AG20443 (cell line): ENCODE results near the gene SCART1.
"Not testable (repeated sequence)": the region's sequence is repeated elsewhere in the genome, so short reads cannot be mapped to it uniquely, and the experiment has no call there.

Source experiments
- DNase-seq: peaks from one replicate; pipeline ENCODE4 v3.0.0; 2012; ENCODE audit warnings: low spot score, mixed read lengths

Gene SCART1

DNA sequence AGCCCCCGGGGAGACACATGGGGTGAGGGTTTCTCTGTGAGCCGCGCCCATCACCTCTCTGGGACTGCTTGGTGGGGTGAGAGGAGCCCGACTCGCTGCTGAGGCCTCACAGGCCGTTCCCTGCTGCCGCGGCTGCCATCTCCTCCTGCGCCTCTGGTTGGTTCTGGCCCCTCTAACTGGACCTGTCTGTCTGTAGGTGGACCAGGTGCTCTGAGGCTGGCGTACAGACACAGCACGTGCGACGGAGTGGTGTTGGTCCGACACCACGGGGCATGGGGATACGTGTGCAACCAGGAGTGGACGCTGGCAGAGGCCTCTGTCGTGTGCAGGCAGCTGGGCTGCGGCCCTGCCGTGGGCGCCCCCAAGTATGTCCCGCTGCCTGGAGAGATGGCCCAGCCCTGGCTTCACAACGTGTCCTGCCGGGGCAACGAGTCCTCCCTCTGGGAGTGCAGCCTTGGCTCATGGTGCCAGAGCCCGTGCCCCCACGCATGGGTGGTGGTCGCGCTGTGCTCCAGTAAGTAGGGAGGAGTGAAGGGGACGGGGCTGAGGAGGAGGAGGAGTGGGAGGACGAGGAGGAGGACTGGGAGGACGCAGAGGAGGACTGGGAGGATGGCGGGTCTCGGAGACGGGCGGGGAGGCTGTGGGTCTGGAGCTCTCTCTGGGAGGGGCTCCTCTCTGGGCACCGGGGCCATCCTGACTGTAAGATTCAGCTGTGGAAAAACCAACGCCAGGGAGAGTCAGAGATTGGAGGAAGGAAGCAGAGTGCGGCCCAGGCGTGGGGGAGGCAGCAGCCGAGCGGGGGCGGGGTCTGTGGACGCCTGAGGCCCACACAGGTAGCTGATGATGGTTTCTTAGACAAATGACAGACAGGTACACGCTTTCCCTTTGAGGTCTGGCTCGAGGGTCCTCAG is 2.6 kb downstream of the SCART1 start:
- DNase-seq: no peak

DNA sequence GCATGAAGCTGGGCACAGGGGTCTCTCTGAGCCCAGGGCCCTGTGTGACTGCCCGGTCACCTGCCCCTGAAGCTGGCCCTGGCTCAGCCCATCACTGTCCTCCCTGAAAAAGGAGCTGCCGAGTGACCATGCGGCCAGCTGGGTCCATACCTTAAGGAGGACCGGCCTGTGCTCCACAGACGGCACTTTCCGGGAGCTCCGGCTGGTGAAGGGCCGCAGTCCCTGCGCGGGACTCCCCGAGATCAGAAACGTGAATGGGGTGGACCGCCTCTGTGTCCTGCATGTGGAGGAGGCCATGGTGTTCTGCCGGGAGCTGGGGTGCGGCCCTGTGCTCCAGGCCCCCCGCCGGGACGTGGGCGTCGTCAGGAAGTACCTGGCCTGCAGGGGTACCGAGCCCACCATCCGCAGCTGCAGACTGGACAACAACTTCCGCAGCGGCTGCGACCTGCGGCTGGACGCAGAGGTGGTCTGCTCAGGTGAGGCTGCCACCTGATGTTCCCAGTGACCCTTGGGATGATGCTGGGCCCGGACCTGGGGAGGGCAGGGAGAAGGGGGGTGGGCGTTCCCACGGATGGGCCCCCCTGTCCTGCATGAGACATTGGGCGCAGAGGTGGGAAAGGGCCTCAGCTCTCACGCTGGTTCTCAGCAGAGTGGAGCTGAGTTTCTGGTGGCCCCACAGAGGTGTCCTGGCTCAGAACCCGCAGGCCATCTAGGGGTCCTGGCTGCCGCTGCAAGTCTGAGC is 3.5 kb downstream of the SCART1 start:
- DNase-seq: no peak

DNA sequence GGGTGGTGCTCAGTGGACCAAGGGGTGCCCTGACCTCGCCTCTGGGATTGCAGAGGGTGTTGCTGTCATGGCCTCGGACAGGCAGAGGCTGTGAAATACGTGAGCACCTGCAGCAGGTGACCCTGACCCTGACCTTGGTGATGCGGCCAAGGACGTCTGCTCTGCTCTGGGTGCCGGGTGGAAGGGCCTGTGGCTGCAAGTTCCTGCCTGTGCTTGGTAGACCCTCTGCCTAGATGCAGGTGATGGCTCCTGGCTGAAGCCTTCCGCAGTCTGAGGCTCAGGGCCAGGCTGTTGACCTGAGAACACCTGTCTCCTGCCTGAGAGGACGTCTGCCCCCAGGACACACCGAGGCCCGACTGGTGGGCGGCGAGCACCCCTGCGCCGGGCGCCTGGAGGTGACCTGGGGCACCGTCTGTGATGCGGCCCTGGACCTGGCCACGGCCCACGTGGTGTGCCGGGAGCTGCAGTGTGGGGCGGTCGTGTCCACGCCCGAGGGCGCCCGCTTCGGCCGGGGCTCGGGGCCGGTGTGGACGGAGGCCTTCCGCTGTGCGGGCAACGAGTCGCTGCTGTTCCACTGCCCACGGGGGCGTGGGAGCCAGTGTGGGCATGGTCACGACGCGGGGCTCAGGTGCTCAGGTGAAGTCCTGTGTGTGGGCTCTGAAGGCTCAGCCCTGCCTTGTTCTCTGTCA is 4.4 kb downstream of the SCART1 start:
- DNase-seq: no peak

DNA sequence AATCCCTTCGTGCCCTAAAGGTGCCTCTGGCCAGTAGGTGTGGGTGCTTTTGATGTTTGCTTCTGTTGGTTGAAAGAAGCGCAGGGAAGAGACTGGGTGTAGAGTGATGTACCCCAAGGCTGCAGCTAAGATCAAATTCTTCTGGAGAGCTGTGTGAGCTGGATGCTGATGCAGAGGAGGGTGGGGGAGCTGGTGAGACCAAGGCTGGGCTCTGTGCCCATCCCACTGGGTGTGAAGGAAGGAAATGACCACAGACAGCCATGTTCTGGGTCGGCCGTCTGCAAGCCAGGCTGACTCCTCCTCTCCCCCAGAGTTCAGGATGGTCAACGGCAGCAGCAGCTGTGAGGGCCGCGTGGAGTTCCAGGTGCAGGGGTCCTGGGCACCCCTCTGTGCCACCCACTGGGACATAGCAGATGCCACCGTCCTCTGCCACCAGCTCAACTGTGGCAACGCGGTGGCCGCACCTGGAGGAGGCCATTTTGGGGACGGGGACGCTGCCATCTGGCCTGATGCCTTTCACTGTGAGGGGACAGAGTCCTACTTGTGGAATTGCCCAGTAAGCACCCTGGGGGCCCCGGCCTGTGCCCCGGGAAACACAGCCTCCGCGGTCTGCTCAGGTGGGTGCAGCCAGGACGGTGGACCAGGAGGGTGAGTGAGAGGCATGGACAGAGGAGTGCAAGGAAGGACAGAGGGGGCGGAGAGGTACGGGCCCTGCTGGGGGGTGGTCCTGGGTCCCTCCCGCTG is 5.1 kb downstream of the SCART1 start:
- DNase-seq: no peak

DNA sequence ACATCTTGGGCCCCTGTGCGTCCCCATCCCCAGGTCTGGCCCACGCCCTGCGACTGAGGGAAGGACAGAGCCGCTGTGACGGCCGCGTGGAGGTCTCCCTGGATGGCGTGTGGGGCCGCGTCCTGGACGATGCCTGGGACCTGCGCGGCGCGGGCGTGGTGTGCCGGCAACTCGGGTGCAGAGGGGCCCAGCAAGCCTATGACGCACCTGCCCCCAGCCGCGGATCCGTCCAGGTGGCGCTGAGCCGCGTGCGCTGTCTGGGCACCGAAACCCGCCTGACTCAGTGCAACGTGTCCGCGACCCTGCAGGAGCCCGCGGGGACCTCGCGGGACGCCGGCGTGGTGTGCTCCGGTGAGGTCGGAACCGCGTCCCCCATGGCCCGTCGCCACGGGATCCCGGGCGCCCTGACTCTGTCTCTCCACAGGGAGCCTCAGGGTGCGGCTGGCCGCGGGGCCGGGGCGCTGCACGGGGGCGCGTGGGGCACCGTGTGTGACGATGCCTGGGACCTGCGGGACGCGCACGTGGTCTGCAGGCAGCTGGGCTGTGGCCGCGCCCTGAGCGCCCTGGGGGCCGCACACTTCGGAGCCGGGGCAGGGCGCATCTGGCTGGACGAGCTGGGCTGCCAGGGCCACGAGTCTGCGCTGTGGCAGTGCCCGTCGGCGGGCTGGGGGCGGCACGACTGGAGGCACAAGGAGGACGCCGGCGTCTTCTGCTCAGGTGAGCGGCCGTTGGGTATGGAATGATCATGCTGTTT is 5.9 kb downstream of the SCART1 start:
- DNase-seq: no peak

DNA sequence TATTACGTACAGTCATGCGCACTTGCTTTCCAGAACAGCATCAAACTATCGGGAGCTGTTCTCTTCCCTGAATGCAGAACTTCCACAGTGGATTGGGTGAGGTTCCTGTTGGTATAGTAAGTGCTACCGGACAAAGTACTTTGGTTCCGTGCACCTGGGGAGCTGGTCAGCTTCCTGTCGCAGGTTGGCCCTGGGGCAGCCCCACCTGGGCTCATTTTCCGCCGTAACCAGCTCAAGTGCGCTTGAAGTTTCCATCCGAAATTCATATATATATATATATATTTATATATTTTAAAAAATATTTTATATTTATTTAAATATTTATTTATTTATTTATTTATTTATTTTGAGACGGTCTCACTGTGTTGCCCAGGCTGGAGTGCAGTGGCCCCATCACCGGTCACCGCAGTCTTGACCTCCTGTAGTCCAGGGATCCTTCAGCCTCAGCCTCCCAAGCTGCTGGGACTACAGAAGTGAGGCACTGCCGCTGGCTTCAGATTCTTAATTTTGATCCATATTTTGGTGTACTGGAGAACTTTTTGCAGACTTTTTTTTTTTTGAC is 6.5 kb downstream of the SCART1 start:
- DNase-seq: no peak

DNA sequence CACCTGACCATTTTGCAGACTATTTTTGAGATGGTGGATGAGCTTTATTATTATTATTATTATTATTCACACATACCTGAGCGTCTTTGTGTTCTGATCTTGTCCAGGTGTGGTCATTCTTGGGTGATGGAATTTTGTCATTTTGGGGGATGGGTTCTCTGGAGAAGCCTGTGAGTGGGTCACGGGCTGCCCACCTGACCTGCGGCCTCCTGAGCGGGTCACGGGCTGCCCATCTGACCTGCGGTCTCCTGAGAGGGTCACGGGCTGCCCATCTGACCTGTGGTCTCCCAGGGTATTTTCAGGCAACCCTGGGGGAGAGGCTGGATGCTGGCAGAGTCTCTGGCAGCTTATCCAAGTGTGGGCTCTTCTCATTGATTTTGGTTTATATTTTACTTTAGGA is 7.3 kb downstream of the SCART1 start:
- peak; percentile 5 for DNase-seq

DNA sequence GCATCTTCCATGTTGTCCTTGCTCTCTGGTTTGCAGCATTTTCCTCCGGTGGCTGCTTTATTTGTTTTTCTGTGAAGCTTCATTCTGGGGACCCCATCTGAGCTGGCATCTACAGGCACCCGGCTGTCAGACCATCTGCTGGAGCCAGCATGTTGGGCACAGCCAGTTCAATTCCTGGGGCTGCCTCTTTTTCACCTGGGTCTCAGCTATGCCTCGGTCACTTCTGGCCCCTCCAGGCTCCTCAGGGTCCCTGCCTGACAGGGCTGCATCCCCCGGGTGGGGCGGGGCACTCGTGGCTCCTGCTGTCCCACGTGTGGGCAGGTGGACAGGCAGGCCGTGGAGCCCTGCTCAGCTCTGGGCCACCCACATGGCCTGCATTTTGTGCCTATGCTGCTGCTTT is 8.1 kb downstream of the SCART1 start:
- peak; percentile 5 for DNase-seq

DNA sequence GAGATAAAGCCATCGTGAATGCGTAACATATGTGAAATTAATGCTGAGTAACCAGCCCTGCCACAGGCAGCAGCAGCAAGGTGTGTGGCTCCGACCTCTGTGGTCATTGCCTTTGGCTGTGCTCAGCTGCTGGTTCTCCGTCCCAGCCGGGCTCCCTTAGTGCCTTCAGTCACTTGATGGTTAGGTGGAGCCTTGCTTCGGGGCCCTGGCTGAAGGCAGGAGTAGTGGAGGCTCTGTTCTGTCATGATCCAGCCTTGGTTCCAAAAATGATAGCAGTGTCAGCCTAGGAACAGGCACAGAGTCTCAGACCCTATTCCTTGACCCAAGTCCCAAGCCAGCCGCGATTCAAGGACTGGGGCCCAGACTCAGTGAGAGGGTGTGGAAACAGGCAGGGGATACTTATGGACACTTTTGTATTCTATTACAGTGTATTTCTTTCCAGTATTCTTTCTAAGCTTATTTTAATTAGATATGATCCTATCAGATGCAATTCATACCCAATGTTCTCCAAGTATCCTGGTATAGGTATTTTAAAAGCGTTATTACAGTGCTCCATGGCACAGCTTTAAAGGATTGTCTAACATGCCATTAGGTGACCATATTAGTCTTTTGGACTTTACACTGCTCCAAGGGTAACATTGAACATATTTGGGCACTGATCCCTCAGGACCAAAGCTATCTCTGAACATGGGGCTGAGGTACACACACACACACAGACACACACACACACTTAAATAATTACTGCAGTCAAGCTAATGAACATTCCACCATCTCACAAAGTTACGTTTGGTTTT is 9.0 kb downstream of the SCART1 start:
- no peak for DNase-seq

DNA sequence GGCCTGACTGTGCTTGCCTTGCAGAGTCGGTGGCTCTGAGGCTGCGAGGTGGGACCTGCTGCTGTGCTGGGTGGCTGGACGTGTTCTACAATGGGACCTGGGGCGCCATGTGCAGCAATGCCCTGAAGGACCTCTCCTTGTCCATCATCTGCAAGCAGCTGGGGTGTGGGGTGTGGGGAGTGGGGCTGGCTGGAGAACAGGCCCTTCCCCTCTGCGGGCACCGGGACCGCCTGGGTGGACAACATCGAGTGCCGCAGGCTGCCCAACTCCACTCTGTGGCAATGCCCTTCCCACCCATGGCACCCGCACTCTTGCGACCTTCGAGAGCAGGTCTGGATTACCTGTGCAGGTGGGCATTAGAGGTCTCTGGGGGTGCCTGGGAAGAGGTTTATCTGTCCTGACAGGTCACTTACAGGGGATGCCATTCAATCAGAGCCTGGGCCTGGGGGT is 10.9 kb downstream of the SCART1 start:
- peak; percentile 6 for DNase-seq

DNA sequence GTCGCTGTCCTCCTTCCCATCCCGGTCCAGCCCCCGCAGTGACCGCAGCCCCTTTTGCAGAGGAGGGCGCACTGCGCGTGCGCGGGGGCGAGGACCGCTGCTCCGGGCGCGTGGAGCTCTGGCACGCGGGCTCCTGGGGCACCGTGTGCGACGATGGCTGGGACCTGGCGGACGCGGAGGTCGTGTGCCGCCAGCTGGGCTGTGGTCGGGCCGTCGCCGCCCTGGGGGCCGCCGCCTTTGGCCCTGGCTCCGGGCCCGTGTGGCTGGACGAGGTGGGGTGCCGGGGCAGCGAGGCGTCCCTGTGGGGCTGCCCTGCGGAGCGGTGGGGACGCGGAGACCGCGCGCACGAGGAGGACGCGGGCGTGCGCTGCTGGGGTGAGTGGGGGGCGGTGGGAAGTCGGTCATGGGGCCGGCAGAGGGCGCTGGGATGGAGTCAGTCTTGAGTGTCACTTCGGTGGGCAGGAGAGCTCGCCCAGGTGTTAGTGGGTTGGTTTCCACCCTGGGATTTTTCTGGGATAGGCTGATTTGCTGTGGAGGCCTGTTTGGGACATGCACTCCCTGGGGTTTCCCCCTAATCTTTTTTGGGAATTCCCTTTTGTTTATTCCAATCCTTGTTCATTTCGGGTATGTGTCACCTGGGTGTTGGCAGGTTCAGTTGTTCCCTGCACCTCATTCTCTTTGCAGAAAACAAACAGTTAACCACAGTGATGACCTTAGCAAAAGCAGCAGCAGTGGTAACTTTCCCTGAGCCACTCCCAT is 11.6 kb downstream of the SCART1 start:
- peak; percentile 14 for DNase-seq

DNA sequence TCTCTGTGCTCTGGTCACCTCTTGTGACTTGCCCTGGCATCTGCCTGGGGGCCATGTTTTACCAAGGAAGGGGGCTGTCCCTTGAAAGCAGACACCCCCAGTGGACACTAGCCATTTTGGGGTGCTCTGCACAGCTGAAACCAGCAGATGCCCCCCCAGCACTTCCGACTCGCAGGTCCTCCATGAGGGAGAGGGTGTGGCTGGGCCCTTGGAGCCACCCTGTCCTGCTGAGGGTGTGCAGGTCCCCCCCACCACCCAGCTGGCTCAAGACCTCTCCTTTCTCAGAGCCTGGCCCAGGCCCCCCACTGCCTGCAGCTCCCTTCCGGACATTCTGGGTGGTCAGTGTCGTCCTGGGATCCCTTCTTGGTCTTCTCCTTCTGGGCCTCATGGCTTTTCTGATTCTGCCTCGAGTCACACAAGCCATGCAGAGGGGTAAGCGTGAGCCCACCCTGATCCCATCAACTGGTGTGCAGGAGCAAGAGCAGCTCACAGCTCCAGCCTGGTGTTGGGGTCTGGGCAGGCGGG is 12.3 kb downstream of the SCART1 start:
- DNase-seq: peak; percentile 10

DNA sequence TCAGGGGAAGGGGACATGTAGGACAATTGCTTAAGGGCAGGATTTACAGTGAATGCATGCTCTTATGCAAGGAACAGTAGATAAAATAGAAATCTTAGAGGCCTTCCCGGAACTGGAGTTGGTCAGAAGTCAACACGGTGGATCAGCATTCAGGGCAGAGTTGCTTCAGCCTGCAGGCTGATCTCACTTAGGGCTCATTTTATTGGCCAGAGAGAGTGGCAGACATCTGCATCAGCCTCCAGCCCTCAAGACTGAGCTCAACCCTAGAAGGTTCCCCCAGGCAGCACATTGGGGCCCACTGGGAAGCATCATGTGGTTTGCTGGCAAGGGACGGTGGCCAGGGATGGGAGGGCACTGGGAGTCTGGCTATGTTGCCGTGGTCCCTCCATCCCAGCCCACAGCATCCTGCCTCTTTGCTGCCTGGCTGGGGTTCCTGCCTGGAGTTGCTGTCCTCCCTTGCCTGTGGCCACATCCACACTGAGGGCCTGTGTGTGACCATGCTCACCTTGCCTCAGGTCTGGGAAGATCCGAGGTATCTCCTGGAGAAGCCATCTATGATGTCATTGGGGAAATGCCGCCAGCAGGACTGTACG is 13.0 kb downstream of the SCART1 start:
- peak; percentile 7 for DNase-seq

DNA sequence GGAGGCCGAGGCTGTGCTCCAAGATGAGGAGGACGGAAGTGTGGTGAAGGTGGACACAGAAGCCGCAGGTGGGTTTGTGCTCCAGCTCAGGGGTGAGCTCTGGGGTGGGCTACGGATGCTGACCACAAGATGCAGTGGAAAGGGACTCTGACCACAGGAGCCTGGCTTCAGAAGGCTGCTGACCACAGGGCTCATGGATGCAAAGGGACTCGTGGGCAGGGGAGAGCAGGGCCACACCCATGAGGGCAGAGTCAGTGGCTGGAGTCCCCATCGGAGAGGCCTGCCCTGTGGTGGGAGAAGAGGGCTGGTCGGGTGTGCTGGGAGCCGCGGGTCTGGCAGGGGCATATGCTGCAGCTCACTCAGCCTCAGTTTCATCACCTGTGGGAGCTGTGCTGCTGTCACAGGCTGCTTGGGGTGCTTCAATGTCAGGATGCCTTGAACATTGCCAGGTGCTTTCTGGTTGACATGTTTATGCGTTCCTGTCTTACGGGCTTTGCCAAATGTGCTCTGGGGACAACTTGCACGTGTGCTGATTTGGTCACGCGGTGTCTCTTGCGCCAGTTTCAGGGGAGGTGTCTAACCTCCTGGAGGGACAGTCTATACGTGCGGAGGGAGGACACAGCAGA is 13.7 kb downstream of the SCART1 start:
- DNase-seq: peak; percentile 7

DNA sequence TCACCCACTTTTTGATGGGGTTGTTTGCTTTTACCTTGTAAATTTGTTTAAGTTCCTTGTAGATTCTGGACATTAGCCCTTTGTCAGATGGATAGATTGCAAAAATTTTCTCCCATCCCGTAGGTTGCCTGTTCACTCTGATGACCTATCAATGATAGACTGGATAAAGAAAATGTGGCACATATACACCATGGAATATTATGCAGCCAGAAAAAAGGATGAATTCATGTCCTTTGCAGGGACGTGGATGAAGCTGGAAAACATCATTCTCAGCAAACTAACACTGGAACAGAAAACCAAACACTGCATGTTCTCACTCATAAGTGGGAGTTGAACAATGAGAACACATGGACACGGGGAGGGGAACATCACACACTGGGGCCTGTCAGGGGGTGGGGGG is 15.5 kb downstream of the SCART1 start:
- DNase-seq: not testable (repeated sequence)

DNA sequence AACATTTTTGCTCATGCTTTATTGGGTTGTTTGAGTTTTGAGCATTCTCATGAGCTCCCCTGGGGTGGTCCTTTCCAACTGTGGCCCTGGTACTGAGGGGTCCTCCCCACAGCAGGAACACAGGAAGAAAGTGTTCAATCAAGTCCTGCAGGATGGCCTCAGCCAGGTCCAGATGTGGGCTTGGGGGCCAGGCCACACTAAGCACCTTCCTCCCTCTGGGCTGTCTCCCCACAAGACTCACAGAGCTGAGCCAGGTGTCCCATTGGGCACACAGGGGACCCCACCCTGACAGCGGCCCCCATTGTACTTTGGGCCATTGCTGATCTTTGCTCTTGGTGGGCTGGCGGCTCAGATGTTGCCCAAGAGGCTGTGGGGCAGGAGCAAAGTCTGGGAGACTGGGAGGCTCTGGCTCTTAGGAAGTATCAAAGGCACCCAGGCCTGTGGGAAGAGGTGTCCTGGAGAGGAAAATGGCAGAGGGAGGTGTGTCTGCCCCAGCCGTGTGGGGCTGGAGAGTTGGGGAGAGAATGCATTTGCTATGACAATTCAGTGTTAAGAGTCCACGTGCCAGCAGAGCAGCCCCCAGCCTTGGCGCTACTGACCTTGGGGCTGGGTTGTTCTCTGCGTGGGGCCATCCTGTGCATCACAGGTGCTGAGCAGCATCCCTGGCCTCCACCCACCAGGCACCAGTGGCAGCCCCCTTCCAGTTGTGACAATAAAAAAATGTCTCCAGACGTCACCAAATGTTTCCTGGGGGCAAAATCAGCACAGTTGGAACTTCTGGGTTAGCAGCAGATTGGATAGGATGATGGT is 17.8 kb downstream of the SCART1 start:
- DNase-seq: peak; percentile 5

DNA sequence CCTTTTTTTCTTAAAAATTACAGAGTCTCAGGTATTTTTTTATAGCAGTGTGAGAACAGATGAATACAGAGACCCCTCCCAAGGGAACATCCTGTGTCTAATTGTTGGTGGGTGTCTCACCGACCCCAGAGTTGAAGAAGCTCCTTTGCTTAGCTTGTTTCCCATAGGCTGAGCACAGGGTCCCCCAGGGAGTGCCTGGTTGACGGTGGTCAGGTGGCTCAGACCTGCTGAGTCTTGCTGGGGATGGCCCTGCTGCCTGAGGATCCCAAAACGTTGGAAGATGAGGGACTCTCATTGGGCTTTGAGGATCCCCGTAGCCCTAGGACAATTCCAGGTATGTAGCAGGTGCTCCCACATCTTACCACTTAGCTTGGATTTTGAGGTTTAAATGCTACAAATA is 19.5 kb downstream of the SCART1 start:
- DNase-seq: peak; percentile 3
